Measurements from ENCODE around the gene TNNT1.

The TNNT1 gene

DNA sequence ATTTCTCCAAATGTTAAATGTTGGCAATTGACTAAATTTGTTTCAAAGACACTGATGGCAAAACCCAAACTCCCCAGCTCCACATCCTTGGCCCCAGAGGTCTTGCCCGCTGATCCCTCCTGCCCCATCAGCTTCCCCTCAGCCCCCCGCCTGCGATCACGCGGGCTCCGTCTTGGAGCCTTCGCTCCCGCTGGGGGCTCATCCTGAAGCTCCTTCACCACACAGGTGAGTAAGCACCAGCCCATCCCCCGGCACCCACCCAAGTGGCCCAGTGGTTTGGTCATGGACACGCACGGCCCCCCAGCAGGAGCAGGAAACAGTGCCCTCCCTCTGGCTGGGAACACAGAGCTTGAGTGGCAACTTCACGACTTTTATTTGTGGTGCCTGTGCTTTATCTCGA lies 58.4 kb downstream of the TNNT1 start:
- no peaks in the 10 kb centered on the region for H3K9me3 ChIP-seq (ENCODE audit: insufficient read depth, low read length)
- peaks cover 25% of the 10 kb centered on the region for H3K4me1 ChIP-seq (ENCODE audit: insufficient read depth, insufficient read length)
- H3K9ac ChIP-seq (ENCODE audit: insufficient read length, low read depth): no peak overlapping the region
- peaks cover 42% of the 10 kb centered on the region for H3K36me3 ChIP-seq (ENCODE audit: insufficient read depth, insufficient read length, low read length)
- TF ChIP-seq SUZ12 (IDR thresholded peaks at IDR 0.05; ENCODE audit: extremely low read depth, insufficient read depth, insufficient read length): no peak
- TF ChIP-seq ZNF274 (IDR thresholded peaks at IDR 0.05; ENCODE audit: low read depth, low read length): no peak
- no peak for TF ChIP-seq YY1 (IDR thresholded peaks at IDR 0.05; ENCODE audit: insufficient read depth, insufficient read length)
- no peak for DNase-seq (ENCODE audit: low read depth, low spot score)
- H3K4me3 ChIP-seq (ENCODE audit: insufficient read length, low read depth): no peak overlapping the region
- H3K27me3 ChIP-seq (ENCODE audit: insufficient read depth, insufficient read length): peaks cover 6% of the 10 kb centered on the region

DNA sequence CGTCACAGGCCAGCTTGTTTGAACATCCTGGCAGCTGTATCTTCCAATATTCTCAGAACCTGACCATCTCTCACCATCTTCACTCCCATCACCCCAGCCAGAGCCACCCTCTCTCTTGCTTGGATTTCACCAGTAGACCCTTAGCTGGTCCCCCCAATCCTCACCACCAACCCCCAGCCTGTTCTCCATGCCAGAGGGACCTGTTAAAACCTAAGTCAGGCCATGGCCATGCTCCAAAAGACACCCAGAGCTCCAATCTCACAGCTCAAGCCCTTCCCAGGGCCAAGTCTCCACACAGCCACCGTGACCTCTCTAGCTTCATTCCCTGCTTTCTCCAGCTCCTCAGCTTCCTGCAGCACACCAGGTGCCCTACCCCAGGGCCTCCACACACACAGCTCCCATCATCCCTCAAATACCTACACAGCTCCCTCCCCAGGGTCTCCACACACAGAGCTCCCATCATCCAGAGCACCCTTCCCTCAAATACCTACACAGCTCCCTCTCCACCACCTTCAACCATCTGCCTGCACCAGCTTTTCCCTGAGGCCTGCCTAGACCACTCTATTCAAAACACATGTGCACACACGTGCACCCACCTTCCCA lies 59.6 kb downstream of the TNNT1 start:
- Histone ChIP-seq H3K9ac (ENCODE audit: insufficient read length, low read depth) (peak overlapping the region; percentile 32), H3K4me1 (ENCODE audit: insufficient read depth, insufficient read length) (peaks cover 24% of the 10 kb centered on the region), H3K27me3 (ENCODE audit: insufficient read depth, insufficient read length) (peaks cover 16% of the 10 kb centered on the region), H3K36me3 (ENCODE audit: insufficient read depth, insufficient read length, low read length) (peaks cover 34% of the 10 kb centered on the region), H3K4me3 (ENCODE audit: insufficient read length, low read depth) (no peak overlapping the region), H3K9me3 (ENCODE audit: insufficient read depth, low read length) (no peaks in the 10 kb centered on the region)
- no peak for DNase-seq (ENCODE audit: low read depth, low spot score)
- TF ChIP-seq SUZ12 (IDR thresholded peaks at IDR 0.05; ENCODE audit: extremely low read depth, insufficient read depth, insufficient read length) (no peak), YY1 (IDR thresholded peaks at IDR 0.05; ENCODE audit: insufficient read depth, insufficient read length) (no peak), ZNF274 (IDR thresholded peaks at IDR 0.05; ENCODE audit: low read depth, low read length) (no peak)

DNA sequence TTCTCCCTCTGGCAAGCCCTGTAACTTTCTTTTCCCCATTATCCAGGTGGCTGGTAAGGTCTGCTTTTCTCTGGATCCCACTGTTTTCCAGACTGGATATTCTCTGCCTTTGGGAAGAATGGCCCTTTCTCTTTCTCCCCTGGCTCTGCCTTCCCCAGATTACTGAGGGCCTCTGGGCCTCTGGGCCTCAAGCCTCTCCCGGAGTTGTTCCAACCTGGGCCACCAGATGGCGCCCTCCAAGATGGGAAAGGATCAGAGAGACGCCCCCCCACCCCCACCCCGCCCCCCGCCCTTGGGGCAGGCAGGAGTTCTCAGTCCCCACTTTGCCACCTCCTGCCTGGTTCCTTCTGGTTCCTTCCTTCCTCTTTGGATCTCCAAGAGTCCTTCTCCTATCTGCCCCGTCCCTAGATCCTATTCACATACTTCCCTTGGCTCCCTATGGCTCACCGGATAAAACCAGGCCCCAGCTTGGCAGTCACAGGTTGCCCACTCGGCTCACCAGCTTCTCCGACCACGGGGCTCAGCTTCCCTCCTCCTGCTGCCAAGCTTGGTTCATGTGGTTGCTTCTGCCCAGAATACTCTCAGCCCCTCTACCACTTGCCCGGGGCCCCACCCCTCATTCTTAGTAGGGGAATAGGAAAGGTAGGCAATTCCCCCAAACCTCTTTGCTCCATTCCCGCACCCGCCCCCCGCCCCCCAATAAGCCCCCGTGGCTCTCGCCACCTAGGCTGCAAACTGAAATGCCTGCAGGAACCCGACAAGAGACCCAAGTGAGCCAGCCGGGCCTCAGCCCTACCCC lies 60.3 kb downstream of the TNNT1 start:
- peaks cover 31% of the 10 kb centered on the region for H3K36me3 ChIP-seq (ENCODE audit: insufficient read depth, insufficient read length, low read length)
- peaks cover 24% of the 10 kb centered on the region for H3K4me1 ChIP-seq (ENCODE audit: insufficient read depth, insufficient read length)
- no peak for TF ChIP-seq SUZ12 (IDR thresholded peaks at IDR 0.05; ENCODE audit: extremely low read depth, insufficient read depth, insufficient read length)
- TF ChIP-seq YY1 (IDR thresholded peaks at IDR 0.05; ENCODE audit: insufficient read depth, insufficient read length): no peak
- TF ChIP-seq ZNF274 (IDR thresholded peaks at IDR 0.05; ENCODE audit: low read depth, low read length): no peak
- H3K9ac ChIP-seq (ENCODE audit: insufficient read length, low read depth): no peak overlapping the region
- H3K27me3 ChIP-seq (ENCODE audit: insufficient read depth, insufficient read length): peaks cover 20% of the 10 kb centered on the region
- DNase-seq (ENCODE audit: low read depth, low spot score): no peak
- no peaks in the 10 kb centered on the region for H3K9me3 ChIP-seq (ENCODE audit: insufficient read depth, low read length)
- H3K4me3 ChIP-seq (ENCODE audit: insufficient read length, low read depth): no peak overlapping the region

DNA sequence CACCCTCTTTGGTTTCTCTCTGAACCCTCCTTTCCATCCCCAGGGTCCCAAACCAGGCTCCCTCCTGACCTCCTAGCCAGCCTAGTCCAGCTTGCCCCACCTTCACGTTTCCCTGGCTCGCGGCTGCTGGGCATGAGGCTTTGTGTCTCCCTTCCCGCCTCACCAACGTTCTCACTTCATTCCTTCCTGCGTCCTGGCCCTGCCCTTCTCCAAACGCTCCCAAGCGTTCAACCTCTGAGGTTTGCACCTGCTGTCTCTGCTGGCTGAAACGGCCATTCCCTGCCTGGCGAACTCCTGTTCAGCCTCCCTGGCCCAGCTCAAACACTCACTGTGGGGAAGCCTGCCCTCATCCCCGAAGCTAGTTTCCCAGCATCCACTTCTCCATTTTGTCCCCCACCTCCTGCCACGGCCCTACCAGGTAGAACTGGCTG lies 61.0 kb downstream of the TNNT1 start:
- H3K4me1 ChIP-seq (ENCODE audit: insufficient read depth, insufficient read length): peaks cover 24% of the 10 kb centered on the region
- H3K9ac ChIP-seq (ENCODE audit: insufficient read length, low read depth): peak overlapping the region; percentile 61
- H3K4me3 ChIP-seq (ENCODE audit: insufficient read length, low read depth): no peak overlapping the region

DNA sequence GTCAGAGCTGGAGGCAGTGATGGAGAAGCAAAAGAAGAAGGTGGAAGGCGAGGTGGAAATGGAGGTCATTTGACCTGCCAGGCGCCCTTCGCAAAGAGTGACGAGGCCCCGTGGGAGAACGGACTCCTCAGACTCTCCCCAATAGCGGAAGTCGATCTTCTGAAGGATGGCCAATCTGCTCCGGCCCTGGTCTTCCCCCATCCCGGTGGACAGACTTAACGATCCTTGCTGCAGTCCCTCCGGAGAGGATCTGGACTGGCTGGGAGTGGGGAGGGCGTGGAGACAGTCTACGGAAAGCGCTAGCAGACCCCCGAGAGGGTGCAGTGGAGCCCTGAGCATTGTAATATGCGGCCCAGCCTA lies 61.5 kb downstream of the TNNT1 start:
- Histone ChIP-seq H3K4me1 (ENCODE audit: insufficient read depth, insufficient read length) (peaks cover 24% of the 10 kb centered on the region), H3K4me3 (ENCODE audit: insufficient read length, low read depth) (peak overlapping the region; percentile 39), H3K9ac (ENCODE audit: insufficient read length, low read depth) (peak overlapping the region; percentile 57), H3K9me3 (ENCODE audit: insufficient read depth, low read length) (no peaks in the 10 kb centered on the region), H3K27me3 (ENCODE audit: insufficient read depth, insufficient read length) (peaks cover 20% of the 10 kb centered on the region), H3K36me3 (ENCODE audit: insufficient read depth, insufficient read length, low read length) (peaks cover 31% of the 10 kb centered on the region)
- no peak for DNase-seq (ENCODE audit: low read depth, low spot score)
- no peak for TF ChIP-seq SUZ12 (IDR thresholded peaks at IDR 0.05; ENCODE audit: extremely low read depth, insufficient read depth, insufficient read length)

More for the DNA sequence above, 61.0 kb downstream of the TNNT1 start:
- TF ChIP-seq YY1 (IDR thresholded peaks at IDR 0.05; ENCODE audit: insufficient read depth, insufficient read length) (no peak), SUZ12 (IDR thresholded peaks at IDR 0.05; ENCODE audit: extremely low read depth, insufficient read depth, insufficient read length) (no peak), ZNF274 (IDR thresholded peaks at IDR 0.05; ENCODE audit: low read depth, low read length) (no peak)
- H3K27me3 ChIP-seq (ENCODE audit: insufficient read depth, insufficient read length): peaks cover 20% of the 10 kb centered on the region
- no peaks in the 10 kb centered on the region for H3K9me3 ChIP-seq (ENCODE audit: insufficient read depth, low read length)
- H3K36me3 ChIP-seq (ENCODE audit: insufficient read depth, insufficient read length, low read length): peaks cover 31% of the 10 kb centered on the region
- no peak for DNase-seq (ENCODE audit: low read depth, low spot score)

DNA sequence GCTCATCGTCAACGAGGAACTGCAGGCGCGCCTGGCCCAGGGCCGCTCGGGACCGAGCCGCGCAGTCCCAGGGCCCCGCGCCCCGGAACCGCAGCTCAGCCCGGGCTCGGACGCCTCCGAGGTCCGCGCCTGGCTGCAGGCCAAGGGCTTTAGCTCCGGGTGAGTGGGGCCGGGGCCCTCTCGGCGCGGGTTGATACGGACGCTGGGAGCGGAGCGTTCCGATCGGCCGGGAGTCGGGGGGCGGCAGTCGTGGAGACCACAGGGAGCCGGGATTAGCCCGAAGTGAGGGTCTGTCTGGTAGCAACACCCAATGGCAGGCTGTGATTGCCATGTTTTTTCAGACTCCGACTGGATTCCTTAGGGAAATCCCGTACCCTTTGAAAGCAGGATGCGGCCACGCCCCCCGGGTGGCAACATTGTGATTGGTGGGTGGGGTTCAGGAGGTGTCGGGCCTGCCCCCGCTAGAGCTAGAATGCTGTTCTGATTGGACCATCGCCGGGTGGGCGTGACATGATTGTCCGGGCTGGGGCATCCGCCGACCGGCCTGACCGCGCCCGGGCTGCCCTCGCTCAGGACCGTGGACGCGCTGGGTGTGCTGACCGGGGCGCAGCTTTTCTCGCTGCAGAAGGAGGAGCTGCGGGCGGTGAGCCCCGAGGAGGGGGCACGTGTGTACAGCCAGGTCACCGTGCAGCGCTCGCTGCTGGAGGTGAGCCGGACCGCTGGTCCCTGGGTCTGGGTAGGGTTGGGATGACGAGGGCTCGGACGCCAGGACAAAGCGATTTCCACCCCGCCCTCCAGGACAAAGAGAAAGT lies 62.1 kb downstream of the TNNT1 start:
- peaks cover 24% of the 10 kb centered on the region for H3K4me1 ChIP-seq (ENCODE audit: insufficient read depth, insufficient read length)
- H3K27me3 ChIP-seq (ENCODE audit: insufficient read depth, insufficient read length): peaks cover 20% of the 10 kb centered on the region
- peak overlapping the region; percentile 57 for H3K9ac ChIP-seq (ENCODE audit: insufficient read length, low read depth)
- TF ChIP-seq ZNF274 (IDR thresholded peaks at IDR 0.05; ENCODE audit: low read depth, low read length): no peak
- TF ChIP-seq YY1 (IDR thresholded peaks at IDR 0.05; ENCODE audit: insufficient read depth, insufficient read length): no peak
- no peak for TF ChIP-seq SUZ12 (IDR thresholded peaks at IDR 0.05; ENCODE audit: extremely low read depth, insufficient read depth, insufficient read length)
- H3K36me3 ChIP-seq (ENCODE audit: insufficient read depth, insufficient read length, low read length): peaks cover 26% of the 10 kb centered on the region
- peak overlapping the region; percentile 39 for H3K4me3 ChIP-seq (ENCODE audit: insufficient read length, low read depth)
- peak; percentile 87 for DNase-seq (ENCODE audit: low read depth, low spot score)
- H3K9me3 ChIP-seq (ENCODE audit: insufficient read depth, low read length): no peaks in the 10 kb centered on the region

Measured in NT2/D1 (cell line).